ENCODE results near the gene IGLL1. TPM values are rescaled to one million over a fixed set of nuclear protein-coding genes. Genes with fewer than 3 reads are reported as not detected.
"Not testable (repeated sequence)": the region's sequence is repeated elsewhere in the genome, so short reads cannot be mapped to it uniquely, and the experiment has no call there.

IGLL1 gene
- total RNA-seq, 1 donor from 2014 or later: not detected

DNA sequence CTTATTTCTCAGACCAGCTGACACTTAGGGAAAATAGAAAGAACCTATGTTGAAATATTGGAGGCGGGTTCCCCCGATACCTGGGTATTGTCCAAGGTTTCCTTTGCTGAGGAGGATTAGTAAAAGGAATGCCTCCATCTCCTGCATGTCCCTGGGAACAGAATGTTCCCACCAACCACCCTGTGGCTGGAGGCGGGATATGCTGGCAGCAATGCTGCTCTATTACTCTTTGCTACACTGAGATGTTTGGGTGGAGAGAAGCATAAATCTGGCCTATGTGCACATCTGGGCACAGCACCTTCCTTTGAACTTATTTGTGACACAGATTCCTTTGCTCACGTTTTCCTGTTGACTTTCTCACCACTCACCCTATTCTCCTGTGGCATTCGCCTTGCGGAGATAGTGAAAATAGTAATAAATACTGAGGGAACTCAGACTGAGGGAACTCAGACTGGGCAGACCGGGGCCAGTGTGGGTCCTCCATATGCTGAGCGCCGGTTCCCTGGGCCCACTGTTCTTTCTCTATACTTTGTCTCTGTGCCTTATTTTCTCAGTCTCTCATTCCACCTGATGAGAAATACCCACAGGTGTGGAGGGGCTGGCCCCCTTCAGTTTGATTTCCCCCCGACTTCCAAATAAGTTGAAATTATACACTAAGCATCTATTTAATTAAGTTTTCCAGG lies 32.1 kb downstream of the IGLL1 start:
- no peak for DNase-seq (ENCODE audit: low spot score)
- H3K4me3 Mint-ChIP-seq (ENCODE audit: unreplicated experiment): no peak overlapping the region
- no peaks in the 10 kb centered on the region for H3K36me3 Mint-ChIP-seq (ENCODE audit: low read depth)
- no peak overlapping the region for H3K27ac Mint-ChIP-seq (ENCODE audit: unreplicated experiment)
- TF ChIP-seq, protein P1, sequence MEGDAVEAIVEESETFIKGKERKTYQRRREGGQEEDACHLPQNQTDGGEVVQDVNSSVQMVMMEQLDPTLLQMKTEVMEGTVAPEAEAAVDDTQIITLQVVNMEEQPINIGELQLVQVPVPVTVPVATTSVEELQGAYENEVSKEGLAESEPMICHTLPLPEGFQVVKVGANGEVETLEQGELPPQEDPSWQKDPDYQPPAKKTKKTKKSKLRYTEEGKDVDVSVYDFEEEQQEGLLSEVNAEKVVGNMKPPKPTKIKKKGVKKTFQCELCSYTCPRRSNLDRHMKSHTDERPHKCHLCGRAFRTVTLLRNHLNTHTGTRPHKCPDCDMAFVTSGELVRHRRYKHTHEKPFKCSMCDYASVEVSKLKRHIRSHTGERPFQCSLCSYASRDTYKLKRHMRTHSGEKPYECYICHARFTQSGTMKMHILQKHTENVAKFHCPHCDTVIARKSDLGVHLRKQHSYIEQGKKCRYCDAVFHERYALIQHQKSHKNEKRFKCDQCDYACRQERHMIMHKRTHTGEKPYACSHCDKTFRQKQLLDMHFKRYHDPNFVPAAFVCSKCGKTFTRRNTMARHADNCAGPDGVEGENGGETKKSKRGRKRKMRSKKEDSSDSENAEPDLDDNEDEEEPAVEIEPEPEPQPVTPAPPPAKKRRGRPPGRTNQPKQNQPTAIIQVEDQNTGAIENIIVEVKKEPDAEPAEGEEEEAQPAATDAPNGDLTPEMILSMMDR (IDR thresholded peaks at IDR 0.05): no peak
- H3K9me3 Mint-ChIP-seq (ENCODE audit: low read depth): peaks cover 3% of the 10 kb centered on the region
- H3K4me1 Mint-ChIP-seq (ENCODE audit: low read depth): no peaks in the 10 kb centered on the region
- peaks cover 3% of the 10 kb centered on the region for H3K27me3 Mint-ChIP-seq (ENCODE audit: low read depth)

DNA sequence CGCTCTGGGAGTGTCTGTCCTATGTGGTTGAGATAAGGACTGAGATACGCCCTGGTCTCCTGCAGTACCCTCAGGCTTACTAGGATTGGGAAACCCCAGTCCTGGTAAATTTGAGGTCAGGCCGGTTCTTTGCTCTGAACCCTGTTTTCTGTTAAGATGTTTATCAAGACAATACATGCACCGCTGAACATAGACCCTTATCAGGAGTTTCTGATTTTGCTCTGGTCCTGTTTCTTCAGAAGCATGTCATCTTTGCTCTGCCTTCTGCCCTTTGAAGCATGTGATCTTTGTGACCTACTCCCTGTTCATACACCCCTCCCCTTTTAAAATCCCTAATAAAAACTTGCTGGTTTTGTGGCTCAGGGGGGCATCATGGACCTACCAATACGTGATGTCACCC lies 32.7 kb downstream of the IGLL1 start:
- H3K27ac Mint-ChIP-seq (ENCODE audit: unreplicated experiment); H3K4me1 Mint-ChIP-seq (ENCODE audit: low read depth); H3K9me3 Mint-ChIP-seq (ENCODE audit: low read depth); H3K36me3 Mint-ChIP-seq (ENCODE audit: low read depth); H3K27me3 Mint-ChIP-seq (ENCODE audit: low read depth); DNase-seq (ENCODE audit: low spot score); H3K4me3 Mint-ChIP-seq (ENCODE audit: unreplicated experiment): not testable (repeated sequence)

DNA sequence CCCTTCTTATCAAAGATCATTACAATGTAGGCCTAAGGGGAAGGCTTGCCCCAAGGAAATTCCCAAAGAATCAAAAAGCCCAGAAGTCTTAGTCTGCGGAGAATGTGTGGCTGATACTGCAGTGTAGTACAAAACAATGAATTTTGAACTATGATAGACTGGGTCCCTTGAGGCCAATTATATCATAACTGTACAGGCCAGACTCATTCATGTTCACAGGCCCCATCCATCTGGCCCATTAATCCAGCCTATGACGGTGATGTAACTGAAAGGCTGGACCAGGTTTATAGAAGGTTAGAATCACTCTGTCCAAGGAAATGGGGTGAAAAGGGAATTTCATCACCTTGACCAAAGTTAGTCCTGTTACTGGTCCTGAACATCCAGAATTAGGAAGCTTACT lies 35.2 kb downstream of the IGLL1 start:
- TF ChIP-seq, protein P1 (IDR thresholded peaks at IDR 0.05): no peak

DNA sequence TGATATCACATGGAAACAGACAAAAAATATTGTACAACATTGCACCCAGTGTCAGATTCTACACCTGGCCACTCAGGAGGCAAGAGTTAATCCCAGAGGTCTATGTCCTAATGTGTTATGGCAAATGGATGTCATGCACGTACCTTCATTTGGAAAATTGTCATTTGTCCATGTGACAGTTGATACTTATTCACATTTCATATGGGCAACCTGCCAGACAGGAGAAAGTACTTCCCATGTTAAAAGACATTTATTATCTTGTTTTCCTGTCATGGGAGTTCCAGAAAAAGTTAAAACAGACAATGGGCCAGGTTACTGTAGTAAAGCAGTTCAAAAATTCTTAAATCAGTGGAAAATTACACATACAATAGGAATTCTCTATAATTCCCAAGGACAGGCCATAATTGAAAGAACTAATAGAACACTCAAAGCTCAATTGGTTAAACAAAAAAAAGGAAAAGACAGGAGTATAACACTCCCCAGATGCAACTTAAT lies 36.5 kb downstream of the IGLL1 start:
- not testable (repeated sequence) for H3K36me3 Mint-ChIP-seq (ENCODE audit: low read depth); H3K27me3 Mint-ChIP-seq (ENCODE audit: low read depth); H3K4me3 Mint-ChIP-seq (ENCODE audit: unreplicated experiment); DNase-seq (ENCODE audit: low spot score); H3K9me3 Mint-ChIP-seq (ENCODE audit: low read depth); H3K27ac Mint-ChIP-seq (ENCODE audit: unreplicated experiment)
- H3K4me1 Mint-ChIP-seq (ENCODE audit: low read depth): peaks cover 11% of the 10 kb centered on the region

More for the DNA sequence above, 35.2 kb downstream of the IGLL1 start:
- peaks cover 3% of the 10 kb centered on the region for H3K9me3 Mint-ChIP-seq (ENCODE audit: low read depth)
- no peaks in the 10 kb centered on the region for H3K36me3 Mint-ChIP-seq (ENCODE audit: low read depth)
- DNase-seq (ENCODE audit: low spot score): no peak
- H3K27me3 Mint-ChIP-seq (ENCODE audit: low read depth): peaks cover 3% of the 10 kb centered on the region
- no peak overlapping the region for H3K4me3 Mint-ChIP-seq (ENCODE audit: unreplicated experiment)
- H3K27ac Mint-ChIP-seq (ENCODE audit: unreplicated experiment): no peak overlapping the region
- peaks cover 5% of the 10 kb centered on the region for H3K4me1 Mint-ChIP-seq (ENCODE audit: low read depth)

DNA sequence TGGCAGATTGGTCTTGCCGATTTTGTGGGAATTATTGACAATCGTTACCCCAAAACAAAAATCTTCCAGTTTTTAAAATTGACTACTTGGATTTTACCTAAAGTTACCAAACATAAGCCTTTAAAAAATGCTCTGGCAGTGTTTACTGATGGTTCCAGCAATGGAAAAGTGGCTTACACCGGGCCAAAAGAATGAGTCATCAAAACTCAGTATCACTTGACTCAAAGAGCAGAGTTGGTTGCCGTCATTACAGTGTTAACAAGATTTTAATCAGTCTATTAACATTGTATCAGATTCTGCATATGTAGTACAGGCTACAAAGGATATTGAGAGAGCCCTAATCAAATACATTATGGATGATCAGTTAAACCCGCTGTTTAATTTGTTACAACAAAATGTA lies 37.2 kb downstream of the IGLL1 start:
- H3K4me3 Mint-ChIP-seq (ENCODE audit: unreplicated experiment): no peak overlapping the region
- peaks cover 17% of the 10 kb centered on the region for H3K4me1 Mint-ChIP-seq (ENCODE audit: low read depth)
- no peak for DNase-seq (ENCODE audit: low spot score)
- peaks cover 3% of the 10 kb centered on the region for H3K27me3 Mint-ChIP-seq (ENCODE audit: low read depth)
- H3K27ac Mint-ChIP-seq (ENCODE audit: unreplicated experiment): no peak overlapping the region
- TF ChIP-seq, protein P1 (IDR thresholded peaks at IDR 0.05): no peak
- no peaks in the 10 kb centered on the region for H3K36me3 Mint-ChIP-seq (ENCODE audit: low read depth)
- peaks cover 3% of the 10 kb centered on the region for H3K9me3 Mint-ChIP-seq (ENCODE audit: low read depth)

DNA sequence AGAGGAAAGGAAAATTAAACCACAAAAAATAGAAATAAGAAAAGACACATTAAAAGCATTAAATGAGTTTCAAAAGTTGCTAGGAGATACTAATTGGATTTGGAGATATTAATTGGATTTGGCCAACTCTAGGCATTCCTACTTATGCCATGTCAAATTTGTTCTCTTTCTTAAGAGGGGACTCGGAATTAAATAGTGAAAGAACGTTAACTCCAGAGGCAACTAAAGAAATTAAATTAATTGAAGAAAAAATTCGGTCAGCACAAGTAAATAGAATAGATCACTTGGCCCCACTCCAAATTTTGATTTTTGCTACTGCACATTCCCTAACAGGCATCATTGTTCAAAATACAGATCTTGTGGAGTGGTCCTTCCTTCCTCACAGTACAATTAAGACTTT lies 37.7 kb downstream of the IGLL1 start:
- not testable (repeated sequence) for H3K36me3 Mint-ChIP-seq (ENCODE audit: low read depth); H3K9me3 Mint-ChIP-seq (ENCODE audit: low read depth); H3K4me3 Mint-ChIP-seq (ENCODE audit: unreplicated experiment); DNase-seq (ENCODE audit: low spot score); H3K27me3 Mint-ChIP-seq (ENCODE audit: low read depth); H3K27ac Mint-ChIP-seq (ENCODE audit: unreplicated experiment)
- H3K4me1 Mint-ChIP-seq (ENCODE audit: low read depth): peaks cover 19% of the 10 kb centered on the region

DNA sequence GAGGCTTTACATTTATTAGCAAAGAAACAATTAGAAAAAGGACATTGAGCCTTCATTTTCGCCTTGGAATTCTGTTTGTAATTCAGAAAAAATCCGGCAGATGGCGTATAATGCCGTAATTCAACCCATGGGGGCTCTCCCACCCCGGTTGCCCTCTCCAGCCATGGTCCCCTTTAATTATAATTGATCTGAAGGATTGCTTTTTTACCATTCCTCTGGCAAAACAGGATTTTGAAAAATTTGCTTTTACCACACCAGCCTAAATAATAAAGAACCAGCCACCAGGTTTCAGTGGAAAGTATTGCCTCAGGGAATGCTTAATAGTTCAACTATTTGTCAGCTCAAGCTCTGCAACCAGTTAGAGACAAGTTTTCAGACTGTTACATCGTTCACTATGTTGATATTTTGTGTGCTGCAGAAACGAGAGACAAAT lies 38.2 kb downstream of the IGLL1 start:
- H3K36me3 Mint-ChIP-seq (ENCODE audit: low read depth); H3K9me3 Mint-ChIP-seq (ENCODE audit: low read depth); DNase-seq (ENCODE audit: low spot score); H3K27ac Mint-ChIP-seq (ENCODE audit: unreplicated experiment); H3K4me3 Mint-ChIP-seq (ENCODE audit: unreplicated experiment); H3K27me3 Mint-ChIP-seq (ENCODE audit: low read depth): not testable (repeated sequence)
- H3K4me1 Mint-ChIP-seq (ENCODE audit: low read depth): peaks cover 19% of the 10 kb centered on the region
- TF ChIP-seq, protein P1 (IDR thresholded peaks at IDR 0.05): peak; percentile 90

DNA sequence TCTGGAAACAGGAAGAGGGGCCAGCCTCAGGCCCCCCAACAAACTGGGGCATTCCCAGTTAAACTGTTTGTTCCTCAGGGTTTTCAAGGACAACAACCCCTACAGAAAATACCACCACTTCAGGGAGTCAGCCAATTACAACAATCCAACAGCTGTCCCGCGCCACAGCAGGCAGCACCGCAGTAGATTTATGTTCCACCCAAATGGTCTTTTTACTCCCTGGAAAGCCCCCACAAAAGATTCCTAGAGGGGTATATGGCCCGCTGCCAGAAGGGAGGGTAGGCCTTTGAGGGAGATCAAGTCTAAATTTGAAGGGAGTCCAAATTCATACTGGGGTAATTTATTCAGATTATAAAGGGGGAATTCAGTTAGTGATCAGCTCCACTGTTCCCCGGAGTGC lies 39.3 kb downstream of the IGLL1 start:
- not testable (repeated sequence) for H3K9me3 Mint-ChIP-seq (ENCODE audit: low read depth); H3K27ac Mint-ChIP-seq (ENCODE audit: unreplicated experiment)

DNA sequence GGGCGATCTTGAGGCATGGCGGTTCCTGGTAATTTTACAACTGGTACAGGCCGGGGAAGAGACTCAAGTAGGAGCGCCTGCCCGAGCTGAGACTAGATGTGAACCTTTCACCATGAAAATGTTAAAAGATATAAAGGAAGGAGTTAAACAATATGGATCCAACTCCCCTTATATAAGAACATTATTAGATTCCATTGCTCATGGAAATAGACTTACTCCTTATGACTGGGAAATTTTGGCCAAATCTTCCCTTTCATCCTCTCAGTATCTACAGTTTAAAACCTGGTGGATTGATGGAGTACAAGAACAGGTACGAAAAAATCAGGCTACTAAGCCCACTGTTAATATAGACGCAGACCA lies 40.3 kb downstream of the IGLL1 start:
- not testable (repeated sequence) for H3K27me3 Mint-ChIP-seq (ENCODE audit: low read depth); H3K36me3 Mint-ChIP-seq (ENCODE audit: low read depth); H3K9me3 Mint-ChIP-seq (ENCODE audit: low read depth); H3K27ac Mint-ChIP-seq (ENCODE audit: unreplicated experiment); H3K4me3 Mint-ChIP-seq (ENCODE audit: unreplicated experiment); DNase-seq (ENCODE audit: low spot score)
- peaks cover 19% of the 10 kb centered on the region for H3K4me1 Mint-ChIP-seq (ENCODE audit: low read depth)

More for the DNA sequence above, 39.3 kb downstream of the IGLL1 start:
- not testable (repeated sequence) for H3K4me3 Mint-ChIP-seq (ENCODE audit: unreplicated experiment); H3K36me3 Mint-ChIP-seq (ENCODE audit: low read depth); H3K27me3 Mint-ChIP-seq (ENCODE audit: low read depth); DNase-seq (ENCODE audit: low spot score)
- H3K4me1 Mint-ChIP-seq (ENCODE audit: low read depth): peaks cover 19% of the 10 kb centered on the region

Data from chondrocyte (in vitro differentiated cells).